ENCODE data around the gene ADAMTS18. TPM values are rescaled to one million over a fixed set of nuclear protein-coding genes. Genes with fewer than 3 reads are reported as not detected.

The ADAMTS18 gene
- polyA plus RNA-seq, 1 of the 3 experiments (the other 2 are of a cell fraction): under 0.01 TPM

- TF ChIP-seq REST (IDR thresholded peaks at IDR 0.05; ENCODE audit: low read depth, low read length) (no peak), YY1 (IDR thresholded peaks at IDR 0.05; ENCODE audit: low read depth) (no peak)
Observed at GRCh38 chr16:77472262-77472661, 37.4 kb upstream of the ADAMTS18 start (continued).

DNA sequence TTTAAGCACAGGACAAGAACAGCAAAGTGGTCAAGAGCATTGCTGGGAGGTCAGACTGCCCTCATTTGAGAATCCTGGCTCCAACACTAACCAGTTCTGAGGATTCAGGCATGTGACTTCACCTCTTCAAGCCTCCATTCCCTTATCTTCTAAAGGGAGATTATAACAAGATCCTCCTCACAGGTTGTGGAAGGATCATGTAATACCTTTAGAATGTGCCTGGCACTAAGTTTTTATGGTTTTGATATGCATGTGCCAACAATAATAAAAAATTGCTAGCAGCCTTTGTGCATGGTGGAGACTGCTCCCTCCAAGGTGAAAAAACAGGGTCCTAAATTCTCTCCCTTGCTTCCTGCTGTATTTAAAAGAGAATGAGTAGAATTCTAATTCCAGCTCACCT is 36.0 kb upstream of the ADAMTS18 start:
- no peaks in the 10 kb centered on the region for H3K4me1 ChIP-seq (ENCODE audit: control insufficient read depth in 1 of 2, insufficient read depth in 2 of 2, low read depth in 1 of 2, low read length in 1 of 2)
- H3K27ac ChIP-seq (ENCODE audit: low read depth in 2 of 2, low read length in 1 of 2): no peak overlapping the region
- no peak overlapping the region for H2AFZ ChIP-seq (ENCODE audit: low read depth)
- no peaks in the 10 kb centered on the region for H3K79me2 ChIP-seq (ENCODE audit: insufficient read depth)
- H3K9ac ChIP-seq: no peak overlapping the region
- no peak overlapping the region for H3K4me2 ChIP-seq
- no peak for TF ChIP-seq FOXJ3 (CRISPR knock-in tag; IDR thresholded peaks at IDR 0.05)
- no peak for TF ChIP-seq USF1 (IDR thresholded peaks at IDR 0.05; ENCODE audit: borderline replicate concordance, low read depth)
- TF ChIP-seq, protein P1, sequence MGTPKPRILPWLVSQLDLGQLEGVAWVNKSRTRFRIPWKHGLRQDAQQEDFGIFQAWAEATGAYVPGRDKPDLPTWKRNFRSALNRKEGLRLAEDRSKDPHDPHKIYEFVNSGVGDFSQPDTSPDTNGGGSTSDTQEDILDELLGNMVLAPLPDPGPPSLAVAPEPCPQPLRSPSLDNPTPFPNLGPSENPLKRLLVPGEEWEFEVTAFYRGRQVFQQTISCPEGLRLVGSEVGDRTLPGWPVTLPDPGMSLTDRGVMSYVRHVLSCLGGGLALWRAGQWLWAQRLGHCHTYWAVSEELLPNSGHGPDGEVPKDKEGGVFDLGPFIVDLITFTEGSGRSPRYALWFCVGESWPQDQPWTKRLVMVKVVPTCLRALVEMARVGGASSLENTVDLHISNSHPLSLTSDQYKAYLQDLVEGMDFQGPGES (IDR thresholded peaks at IDR 0.05; ENCODE audit: low read depth, low read length): no peak
- no peak for TF ChIP-seq ELF1 (IDR thresholded peaks at IDR 0.05)
- TF ChIP-seq TAF1 (IDR thresholded peaks at IDR 0.05; ENCODE audit: borderline replicate concordance, low read depth, low read length): no peak
- no peak for TF ChIP-seq POLR2AphosphoS5 (IDR thresholded peaks at IDR 0.05; ENCODE audit: low read depth, low read length)
- TF ChIP-seq EZH2phosphoT487 (IDR thresholded peaks at IDR 0.05; ENCODE audit: borderline replicate concordance, low read depth): no peak
- no peak for TF ChIP-seq NRF1 (IDR thresholded peaks at IDR 0.05; ENCODE audit: low read depth, low read length)
- no peak for TF ChIP-seq NFIC (IDR thresholded peaks at IDR 0.05; ENCODE audit: borderline replicate concordance)
- no peak for TF ChIP-seq FOXM1 (IDR thresholded peaks at IDR 0.05; ENCODE audit: low read depth)
- TF ChIP-seq, protein P2, sequence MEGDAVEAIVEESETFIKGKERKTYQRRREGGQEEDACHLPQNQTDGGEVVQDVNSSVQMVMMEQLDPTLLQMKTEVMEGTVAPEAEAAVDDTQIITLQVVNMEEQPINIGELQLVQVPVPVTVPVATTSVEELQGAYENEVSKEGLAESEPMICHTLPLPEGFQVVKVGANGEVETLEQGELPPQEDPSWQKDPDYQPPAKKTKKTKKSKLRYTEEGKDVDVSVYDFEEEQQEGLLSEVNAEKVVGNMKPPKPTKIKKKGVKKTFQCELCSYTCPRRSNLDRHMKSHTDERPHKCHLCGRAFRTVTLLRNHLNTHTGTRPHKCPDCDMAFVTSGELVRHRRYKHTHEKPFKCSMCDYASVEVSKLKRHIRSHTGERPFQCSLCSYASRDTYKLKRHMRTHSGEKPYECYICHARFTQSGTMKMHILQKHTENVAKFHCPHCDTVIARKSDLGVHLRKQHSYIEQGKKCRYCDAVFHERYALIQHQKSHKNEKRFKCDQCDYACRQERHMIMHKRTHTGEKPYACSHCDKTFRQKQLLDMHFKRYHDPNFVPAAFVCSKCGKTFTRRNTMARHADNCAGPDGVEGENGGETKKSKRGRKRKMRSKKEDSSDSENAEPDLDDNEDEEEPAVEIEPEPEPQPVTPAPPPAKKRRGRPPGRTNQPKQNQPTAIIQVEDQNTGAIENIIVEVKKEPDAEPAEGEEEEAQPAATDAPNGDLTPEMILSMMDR (IDR thresholded peaks at IDR 0.05): no peak
- TF ChIP-seq, protein P3, sequence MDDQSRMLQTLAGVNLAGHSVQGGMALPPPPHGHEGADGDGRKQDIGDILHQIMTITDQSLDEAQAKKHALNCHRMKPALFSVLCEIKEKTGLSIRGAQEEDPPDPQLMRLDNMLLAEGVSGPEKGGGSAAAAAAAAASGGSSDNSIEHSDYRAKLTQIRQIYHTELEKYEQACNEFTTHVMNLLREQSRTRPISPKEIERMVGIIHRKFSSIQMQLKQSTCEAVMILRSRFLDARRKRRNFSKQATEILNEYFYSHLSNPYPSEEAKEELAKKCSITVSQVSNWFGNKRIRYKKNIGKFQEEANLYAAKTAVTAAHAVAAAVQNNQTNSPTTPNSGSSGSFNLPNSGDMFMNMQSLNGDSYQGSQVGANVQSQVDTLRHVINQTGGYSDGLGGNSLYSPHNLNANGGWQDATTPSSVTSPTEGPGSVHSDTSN (IDR thresholded peaks at IDR 0.05): no peak
- no peak for TF ChIP-seq GATA2 (CRISPR knock-in tag; IDR thresholded peaks at IDR 0.05)
- no peak overlapping the region for H3K4me3 ChIP-seq (ENCODE audit: low read depth in 2 of 2, low read length in 1 of 2)
- ChIA-PET CTCF (no interaction called here), POLR2A (no interaction called here)
- no peaks in the 10 kb centered on the region for H4K20me1 ChIP-seq (ENCODE audit: insufficient read depth)
- no peaks in the 10 kb centered on the region for H3K9me2 ChIP-seq
- no peak for DNase-seq
- no peaks in the 10 kb centered on the region for H3K9me3 ChIP-seq
- H3K27me3 ChIP-seq (ENCODE audit: insufficient read depth): no peaks in the 10 kb centered on the region
- no peaks in the 10 kb centered on the region for H3F3A ChIP-seq (replicated peaks; ENCODE audit: insufficient read depth)
- H3K36me3 ChIP-seq (replicated peaks in 1 of 2; ENCODE audit: control insufficient read depth in 1 of 2, insufficient read depth in 2 of 2, low read length in 1 of 2): no peaks in the 10 kb centered on the region
